Right atrium auricular region (tissue), 2 donors: ENCODE results near the gene HAX1. TPM values are rescaled to one million over a fixed set of nuclear protein-coding genes. Genes with fewer than 3 reads are reported as not detected.

Experiments used
- DNase-seq: peaks from one replicate; pipeline ENCODE4 v3.0.0-alpha.2; 2019; ENCODE audit warnings: low spot score
- H3K27ac ChIP-seq, 2 donors: fragments of 200-600 bp; sonication (generic); 1 replicate in 1 of 2; 2 replicates in 1 of 2; pipeline ENCODE4 v1.5.1; 2016 to 2019
- H3K27me3 ChIP-seq, 2 donors: fragments of 200-600 bp; sonication (generic); one replicate each; pipeline versions ENCODE4 v1.5.1 to v1.6.0; 2017 to 2019
- H3K36me3 ChIP-seq: fragments of 200-600 bp; sonication (generic); one replicate; pipeline ENCODE4 v1.5.1; 2016
- H3K4me1 ChIP-seq, 2 donors: fragments of 200-600 bp; sonication (generic); one replicate each; pipeline versions ENCODE4 v1.5.1 to v1.6.0; 2017 to 2019
- H3K4me3 ChIP-seq, 2 donors: fragments of 200-600 bp; sonication (generic); 1 replicate in 1 of 2; 2 replicates in 1 of 2; pipeline ENCODE4 v1.5.1; 2017 to 2019; ENCODE audit warnings: mild to moderate bottlenecking in 1 of 2, moderate library complexity in 1 of 2
- H3K9me3 ChIP-seq, 2 donors: fragments of 200-600 bp; sonication (generic); one replicate each; pipeline ENCODE4 v1.5.1; 2019
- CTCF ChIP-seq, 2 donors: fragments of 200-600 bp; sonication (generic); IDR thresholded peaks; one replicate each; pipeline ENCODE4 v1.5.1; 2019; ENCODE audit warnings: antibody characterized with exemption in 2 of 2
- total RNA-seq, 2 donors: library from RNA; depleted of rRNA; stranded (reverse); fragments of >200 nt; gene quantifications; one replicate each; pipeline ENCODE4 v1.1.0, GENCODE V29; 2016

HAX1 gene
- total RNA-seq, 2 donors from 2014 or later = 129 to 168 TPM

DNA sequence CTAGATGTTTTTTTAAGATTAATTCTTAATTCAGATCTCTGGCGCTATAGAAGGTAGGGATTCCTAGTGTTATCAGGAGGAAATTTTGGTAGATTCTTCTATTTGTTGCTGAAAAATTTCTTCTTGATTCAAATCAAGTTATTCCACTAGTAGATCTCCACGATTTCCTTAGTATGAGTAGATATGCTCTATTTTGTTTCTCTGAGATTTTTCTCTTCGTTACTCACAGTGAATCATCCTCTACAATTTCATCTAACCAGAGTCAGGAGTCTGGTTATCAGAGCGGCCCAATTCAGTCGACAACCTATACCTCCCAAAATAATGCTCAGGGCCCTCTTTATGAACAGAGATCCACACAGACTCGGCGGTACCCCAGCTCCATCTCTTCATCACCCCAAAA, 18.8 kb upstream of the HAX1 start:
- DNase-seq = no peak
- Histone ChIP-seq H3K27me3 (no peaks in the 10 kb centered on the region), H3K36me3 (peaks cover 100% of the 10 kb centered on the region), H3K9me3 (no peaks in the 10 kb centered on the region), H3K4me3 (no peak overlapping the region), H3K27ac (no peak overlapping the region), H3K4me1 (no peaks in the 10 kb centered on the region)
- TF ChIP-seq CTCF (IDR thresholded peaks at IDR 0.05) = no peak

DNA sequence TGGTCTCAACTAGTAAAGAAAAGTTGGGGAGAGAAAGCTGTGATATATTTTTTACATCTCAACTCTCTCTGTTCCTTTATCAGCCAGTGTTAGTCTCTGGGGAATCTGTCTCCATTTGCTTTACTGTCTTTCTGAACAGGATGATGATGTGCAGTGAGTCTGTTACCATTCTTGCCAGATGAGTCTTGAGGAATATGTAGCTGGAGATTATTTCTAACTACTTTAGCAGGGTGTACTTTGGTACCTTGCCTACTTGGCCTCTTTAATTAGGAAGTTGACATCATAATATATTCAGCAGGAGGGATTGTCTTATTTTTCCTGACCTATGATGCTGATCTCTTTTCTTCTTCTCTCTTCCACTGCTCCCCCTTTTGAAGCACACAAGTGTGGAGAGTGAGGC, 15.7 kb upstream of the HAX1 start:
- Histone ChIP-seq H3K27me3 (no peaks in the 10 kb centered on the region), H3K36me3 (peaks cover 100% of the 10 kb centered on the region), H3K4me3 (no peak overlapping the region), H3K4me1 (no peaks in the 10 kb centered on the region), H3K9me3 (no peaks in the 10 kb centered on the region), H3K27ac (no peak overlapping the region)
- TF ChIP-seq CTCF (IDR thresholded peaks at IDR 0.05) = no peak
- no peak for DNase-seq

DNA sequence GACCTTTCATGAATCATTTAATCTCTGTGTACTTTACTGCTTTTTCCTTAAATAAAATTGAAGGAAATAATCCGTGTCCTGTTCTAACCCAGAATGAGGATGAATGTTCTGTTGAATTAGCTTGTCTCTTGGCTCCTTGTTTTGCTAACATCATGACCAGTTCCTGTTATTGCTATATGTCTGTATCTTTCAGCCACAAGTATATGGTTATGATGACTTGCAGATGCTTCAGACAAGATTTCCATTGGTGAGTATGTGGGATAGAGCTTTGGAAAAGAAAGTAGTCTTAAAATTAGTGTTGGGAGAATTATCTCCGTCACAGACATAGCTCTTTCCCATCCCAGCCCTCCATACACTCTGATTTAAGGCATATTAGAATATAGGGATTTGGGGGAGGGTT, 13.6 kb upstream of the HAX1 start:
- H3K4me3 ChIP-seq = no peak overlapping the region
- no peak for TF ChIP-seq CTCF (IDR thresholded peaks at IDR 0.05)
- peaks cover 100% of the 10 kb centered on the region for H3K36me3 ChIP-seq
- H3K4me1 ChIP-seq = no peaks in the 10 kb centered on the region
- no peak for DNase-seq
- H3K9me3 ChIP-seq = no peaks in the 10 kb centered on the region
- H3K27me3 ChIP-seq = no peaks in the 10 kb centered on the region
- no peak overlapping the region for H3K27ac ChIP-seq

DNA sequence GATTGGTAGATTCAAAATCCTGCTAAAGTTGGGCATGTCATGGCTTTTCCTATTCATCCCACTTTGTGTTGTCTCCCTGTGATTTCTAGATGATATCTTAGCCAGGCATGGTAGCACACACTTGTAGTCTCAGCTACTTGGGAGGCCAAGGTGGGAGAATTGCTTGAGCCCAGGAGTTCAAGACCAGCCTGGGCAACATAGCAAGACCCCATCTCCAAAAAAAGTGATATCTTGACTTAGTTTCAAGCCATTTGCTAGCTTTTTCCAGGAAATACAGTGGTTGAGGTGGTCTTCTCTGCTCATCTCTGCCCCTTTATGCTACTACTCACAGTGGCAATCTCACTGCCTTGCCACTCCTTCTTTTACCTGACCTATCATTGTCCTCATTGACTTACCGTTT, 12.3 kb upstream of the HAX1 start:
- no peaks in the 10 kb centered on the region for H3K4me1 ChIP-seq
- no peak overlapping the region for H3K27ac ChIP-seq
- H3K9me3 ChIP-seq = no peaks in the 10 kb centered on the region
- no peak for DNase-seq
- H3K27me3 ChIP-seq = no peaks in the 10 kb centered on the region
- H3K4me3 ChIP-seq = no peak overlapping the region
- TF ChIP-seq CTCF (IDR thresholded peaks at IDR 0.05) = no peak
- peaks cover 99% of the 10 kb centered on the region for H3K36me3 ChIP-seq

DNA sequence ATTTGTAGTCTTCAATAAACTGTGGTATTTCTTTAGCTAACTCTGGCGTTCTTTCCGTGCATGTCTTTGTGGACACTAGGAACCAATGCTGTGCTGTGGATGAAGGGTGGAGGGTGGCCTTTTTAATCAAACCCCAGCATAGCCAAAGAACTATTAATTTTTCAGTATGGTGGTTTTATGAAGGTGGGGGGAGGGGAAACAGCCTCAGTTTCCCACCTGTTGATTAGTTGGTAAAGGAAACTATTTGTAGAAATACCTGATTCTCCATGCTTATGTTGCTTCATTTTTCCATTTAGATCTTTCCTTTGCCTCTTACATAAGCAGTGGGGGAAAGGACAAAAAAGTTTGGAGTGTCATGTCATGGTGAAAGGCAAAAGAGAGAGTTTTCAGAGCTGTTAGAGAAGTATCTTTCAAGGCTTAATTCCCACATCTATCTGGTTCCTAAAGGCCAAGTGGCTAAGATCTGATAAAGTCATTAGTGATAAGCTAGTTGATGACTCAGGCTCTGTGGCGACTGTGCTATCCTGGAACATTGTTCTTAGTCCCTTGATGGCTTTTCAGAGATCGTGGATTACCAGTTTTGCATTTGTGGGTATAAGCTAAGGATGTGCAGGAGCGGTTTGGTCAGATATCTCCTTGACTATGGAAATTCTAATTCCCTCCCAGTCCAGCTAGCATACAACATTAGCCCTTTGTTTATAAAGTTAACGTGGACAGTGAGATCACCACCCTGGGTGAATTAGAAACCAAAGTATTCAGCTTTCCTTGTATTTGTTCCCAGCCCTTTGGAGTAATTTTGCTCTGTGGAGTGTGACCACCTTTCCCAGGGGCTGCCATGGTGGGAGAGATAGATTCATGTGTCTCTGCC, 8.7 kb upstream of the HAX1 start:
- H3K27ac ChIP-seq = no peak overlapping the region
- peaks cover 88% of the 10 kb centered on the region for H3K36me3 ChIP-seq
- no peak for TF ChIP-seq CTCF (IDR thresholded peaks at IDR 0.05)
- DNase-seq = no peak
- H3K4me1 ChIP-seq = no peaks in the 10 kb centered on the region
- H3K9me3 ChIP-seq = no peaks in the 10 kb centered on the region
- no peak overlapping the region for H3K4me3 ChIP-seq
- no peaks in the 10 kb centered on the region for H3K27me3 ChIP-seq

- no peaks in the 10 kb centered on the region for H3K4me1 ChIP-seq
- no peak for DNase-seq
- no peak overlapping the region for H3K27ac ChIP-seq
- no peak for TF ChIP-seq CTCF (IDR thresholded peaks at IDR 0.05)
- H3K9me3 ChIP-seq = no peaks in the 10 kb centered on the region
- no peak overlapping the region for H3K4me3 ChIP-seq
- no peaks in the 10 kb centered on the region for H3K27me3 ChIP-seq
- peaks cover 88% of the 10 kb centered on the region for H3K36me3 ChIP-seq
Observed at GRCh38 chr1:154264454-154264853, 8.0 kb upstream of the HAX1 start.
